Astrocyte of the spinal cord (primary cell): Measurements from ENCODE around the gene PDE10A.
"Not testable (repeated sequence)": the region's sequence is repeated elsewhere in the genome, so short reads cannot be mapped to it uniquely, and the experiment has no call there.

Experiments
- DNase-seq: peaks from one replicate; pipeline ENCODE4 v3.0.0; 2011; ENCODE audit warnings: low read depth, low spot score
- H3K4me3 ChIP-seq: 2 replicates; pipeline ENCODE4 v1.5.1; 2011; ENCODE audit warnings: low read depth, mild to moderate bottlenecking, low read length, moderate library complexity
- CTCF ChIP-seq: IDR thresholded peaks from 2 replicates; pipeline ENCODE4 v1.5.1; 2012; ENCODE audit warnings: low read depth, mild to moderate bottlenecking, low read length, inconsistent platforms
- in situ Hi-C: cut with HindIII; loops from 2 replicates; pipeline ENCODE4 v1.10.0; 2017; ENCODE audit warnings: low sequenced_read_pairs

PDE10A gene

GRCh38 chr6:165599596-165600487, 63.2 kb downstream of the PDE10A start:
- H3K4me3 ChIP-seq = no peak overlapping the region
- no peak for TF ChIP-seq CTCF
- DNase-seq = no peak
- in situ Hi-C loops = no loop called here

- no peak for TF ChIP-seq CTCF
- DNase-seq = no peak
- no peak overlapping the region for H3K4me3 ChIP-seq
- in situ Hi-C loops = no loop called here
Observed at GRCh38 chr6:165599121-165599520, 63.9 kb downstream of the PDE10A start.

DNA sequence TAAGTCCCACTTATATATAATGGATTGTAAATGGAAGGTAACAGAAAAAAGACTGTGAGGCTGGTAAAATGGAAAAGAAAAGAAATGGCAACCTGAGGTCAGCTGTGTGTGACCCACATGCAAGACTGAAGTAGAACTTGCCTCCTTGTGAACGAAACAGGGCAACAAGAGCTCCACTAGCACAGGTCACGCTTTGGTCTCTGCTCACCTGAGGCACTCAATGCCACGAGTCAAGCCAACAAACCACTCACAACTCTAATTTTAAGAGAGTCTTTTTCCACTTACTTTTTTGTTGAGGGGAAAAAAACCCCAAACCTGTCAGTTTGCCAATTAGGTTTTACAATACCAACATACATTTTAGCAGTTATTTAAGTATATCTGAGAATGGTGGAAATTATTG, 65.2 kb downstream of the PDE10A start:
- no peak overlapping the region for H3K4me3 ChIP-seq
- no peak for DNase-seq
- no peak for TF ChIP-seq CTCF
- in situ Hi-C loops = no loop called here

DNA sequence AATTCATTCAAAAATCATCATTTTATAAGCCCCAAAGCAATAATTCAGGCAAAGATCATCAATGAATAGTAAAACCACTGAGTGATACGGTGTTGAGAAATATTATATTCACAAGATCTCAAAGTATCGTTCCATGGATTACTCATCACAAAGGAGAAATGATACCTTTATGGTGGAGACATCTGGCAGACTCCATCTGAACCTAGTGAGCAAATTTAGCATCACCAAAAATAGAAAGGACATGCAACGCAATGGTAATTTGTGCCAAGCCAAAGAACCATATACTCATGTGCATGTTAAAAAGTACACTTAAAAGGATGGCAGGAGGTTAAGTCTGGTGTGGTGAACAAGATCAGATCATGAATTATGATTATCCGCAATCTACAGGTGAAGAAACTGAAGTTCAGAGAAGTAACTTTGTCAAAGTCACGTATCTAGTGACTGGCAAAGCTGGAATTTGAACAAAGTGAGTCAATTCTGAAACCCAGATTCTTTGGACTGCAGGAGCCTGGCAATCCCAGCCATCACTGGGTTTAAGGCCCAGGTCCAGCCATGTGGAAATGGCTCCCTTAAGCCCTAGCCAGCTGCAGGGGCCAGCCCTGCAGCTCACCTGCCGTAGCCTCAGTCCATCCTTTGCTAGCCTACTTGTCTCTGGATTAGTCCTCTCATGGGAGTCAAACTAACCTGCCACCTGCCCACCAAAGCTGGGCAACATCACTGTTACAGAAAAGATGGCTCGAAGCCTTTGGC, 68.3 kb downstream of the PDE10A start:
- DNase-seq = no peak
- no peak overlapping the region for H3K4me3 ChIP-seq
- in situ Hi-C loops = no loop called here
- TF ChIP-seq CTCF = no peak

GRCh38 chr6:165592947-165593346, 70.1 kb downstream of the PDE10A start:
- in situ Hi-C loops, H3K4me3 ChIP-seq, DNase-seq: not testable (repeated sequence)

- no peak overlapping the region for H3K4me3 ChIP-seq
- TF ChIP-seq CTCF = no peak
- no peak for DNase-seq
- in situ Hi-C loops = no loop called here
Observed at GRCh38 chr6:165588515-165588914, 74.5 kb downstream of the PDE10A start.

DNA sequence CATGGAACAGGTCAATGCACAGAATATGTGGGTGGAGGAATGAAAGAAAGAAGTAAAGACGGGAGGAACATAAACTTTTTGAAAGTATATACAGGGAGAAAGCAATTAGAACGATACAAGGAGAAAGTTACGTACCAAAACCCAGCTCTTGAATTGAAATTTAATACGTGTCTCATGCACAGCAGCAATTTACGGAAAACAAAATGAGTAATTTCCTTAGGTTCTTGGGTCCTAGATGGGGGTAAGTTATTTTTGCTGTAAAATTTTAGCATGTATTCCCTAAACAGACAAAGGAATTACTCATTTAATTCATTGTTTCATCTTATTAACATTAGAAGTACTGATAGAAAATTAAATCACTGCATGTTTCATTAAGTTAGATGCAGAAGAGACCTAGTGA, 75.8 kb downstream of the PDE10A start:
- in situ Hi-C loops = no loop called here
- DNase-seq = no peak
- no peak for TF ChIP-seq CTCF
- H3K4me3 ChIP-seq = no peak overlapping the region
